ENCODE results near the gene NKX2-4. TPM values are rescaled to one million over a fixed set of nuclear protein-coding genes. Genes with fewer than 3 reads are reported as not detected.
"Not testable (repeated sequence)": the region's sequence is repeated elsewhere in the genome, so short reads cannot be mapped to it uniquely, and the experiment has no call there.

Gene NKX2-4
- total and polyA plus RNA-seq, 2 donors: under 0.01 TPM; not detected in 1

DNA sequence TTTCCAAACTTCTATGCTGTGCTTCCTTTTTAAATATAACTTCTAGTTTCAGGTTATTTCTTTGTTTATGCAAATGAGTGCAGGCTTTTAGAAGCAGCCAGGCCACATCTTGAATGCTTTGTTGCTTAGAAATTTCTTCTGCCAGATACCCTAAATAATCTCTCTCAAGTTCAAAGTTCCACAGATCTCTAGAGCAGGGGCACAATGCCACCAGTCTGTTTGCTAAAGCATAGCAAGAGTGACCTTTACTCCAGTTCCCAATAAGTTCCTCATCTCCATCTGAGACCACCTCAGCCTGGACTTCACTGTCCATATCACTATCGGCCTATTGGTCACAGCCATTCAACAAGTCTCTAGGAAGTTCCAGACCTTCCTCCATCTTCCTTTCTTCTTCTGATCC is 26.4 kb upstream of the NKX2-4 start:
- not testable (repeated sequence) for H3K36me3 ChIP-seq (ENCODE audit: control insufficient read depth in 2 of 2, insufficient read depth in 2 of 2, low read length in 1 of 2); DNase-seq (ENCODE audit: low read depth in 6 of 9, low spot score in 9 of 9); H3K27me3 ChIP-seq (ENCODE audit: control insufficient read depth in 2 of 2, insufficient read depth in 1 of 2, low read length in 1 of 2); H3K4me1 ChIP-seq (ENCODE audit: control insufficient read depth in 2 of 2, insufficient read depth in 2 of 2, low read length in 2 of 2); H3K9me3 ChIP-seq (ENCODE audit: control insufficient read depth in 2 of 2, insufficient read depth in 1 of 2, low read length in 1 of 2); H3K27ac ChIP-seq (ENCODE audit: low read depth in 1 of 2, low read length in 1 of 2); H3K4me3 ChIP-seq (ENCODE audit: low read length in 2 of 2)
- 100% methylated on average over 1 of the region's 1 CpG for WGBS

DNA sequence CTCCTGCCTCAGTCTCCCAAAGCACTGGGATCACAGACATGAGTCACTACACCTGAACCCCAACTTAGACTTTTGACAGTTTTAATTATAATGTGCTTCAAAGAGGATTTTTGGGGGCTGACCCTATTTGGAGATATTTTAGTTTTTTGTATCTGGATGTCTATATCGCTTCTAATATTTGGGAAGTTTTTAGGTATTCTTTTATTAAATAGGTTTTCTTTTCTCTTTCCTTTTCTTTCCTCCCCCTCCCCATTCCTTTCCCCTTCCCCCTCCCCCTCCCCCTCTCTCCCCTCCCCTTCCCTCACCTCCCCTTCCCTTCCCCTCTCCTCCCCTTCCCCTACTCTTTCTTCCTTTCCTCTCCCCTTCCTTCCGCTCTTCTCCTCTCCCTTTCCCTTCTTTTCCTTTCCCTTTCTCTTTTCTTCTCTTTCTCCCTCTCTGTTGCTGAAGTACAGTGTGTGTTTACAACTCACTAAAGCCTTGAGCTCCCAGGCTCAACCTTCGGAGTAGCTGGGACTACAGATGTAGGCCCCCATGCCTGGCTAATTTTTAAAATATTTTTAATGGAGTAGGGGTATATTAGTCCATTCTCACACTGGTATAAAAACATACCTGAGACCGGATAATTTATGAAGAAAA is 24.4 kb upstream of the NKX2-4 start:
- Histone ChIP-seq H3K27ac (ENCODE audit: low read depth in 1 of 2, low read length in 1 of 2) (no peak overlapping the region), H3K27me3 (ENCODE audit: control insufficient read depth in 2 of 2, insufficient read depth in 1 of 2, low read length in 1 of 2) (no peaks in the 10 kb centered on the region), H3K4me3 (ENCODE audit: low read length in 2 of 2) (no peak overlapping the region), H3K4me1 (ENCODE audit: control insufficient read depth in 2 of 2, insufficient read depth in 2 of 2, low read length in 2 of 2) (no peaks in the 10 kb centered on the region), H3K36me3 (ENCODE audit: control insufficient read depth in 2 of 2, insufficient read depth in 2 of 2, low read length in 1 of 2) (no peaks in the 10 kb centered on the region), H3K9me3 (ENCODE audit: control insufficient read depth in 2 of 2, insufficient read depth in 1 of 2, low read length in 1 of 2) (peaks cover 2 to 3% of the 10 kb centered on the region in 2 donors)
- 95% methylated on average over 4 of the region's 4 CpGs for WGBS
- DNase-seq (ENCODE audit: low read depth in 6 of 9, low spot score in 9 of 9): no peak

DNA sequence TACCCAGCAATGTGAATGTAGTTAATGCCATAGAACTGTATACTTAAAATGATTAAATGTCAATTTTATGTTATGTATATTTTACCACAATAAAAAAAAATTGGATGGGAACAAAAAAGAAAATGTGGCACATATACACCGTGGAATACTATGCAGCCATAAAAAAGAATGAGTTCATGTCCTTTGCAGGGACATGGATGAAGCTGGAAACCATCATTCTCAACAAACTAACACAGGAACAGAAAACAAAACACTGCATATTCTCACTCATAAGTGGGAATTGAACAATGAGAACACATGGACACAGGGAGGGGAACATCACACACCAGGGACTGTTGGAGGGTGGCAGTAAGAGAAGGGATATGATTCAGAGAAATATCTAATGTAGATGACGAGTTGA is 21.8 kb upstream of the NKX2-4 start:
- H3K27ac ChIP-seq (ENCODE audit: low read depth in 1 of 2, low read length in 1 of 2); H3K9me3 ChIP-seq (ENCODE audit: control insufficient read depth in 2 of 2, insufficient read depth in 1 of 2, low read length in 1 of 2); H3K36me3 ChIP-seq (ENCODE audit: control insufficient read depth in 2 of 2, insufficient read depth in 2 of 2, low read length in 1 of 2); H3K4me1 ChIP-seq (ENCODE audit: control insufficient read depth in 2 of 2, insufficient read depth in 2 of 2, low read length in 2 of 2); H3K4me3 ChIP-seq (ENCODE audit: low read length in 2 of 2); DNase-seq (ENCODE audit: low read depth in 6 of 9, low spot score in 9 of 9); H3K27me3 ChIP-seq (ENCODE audit: control insufficient read depth in 2 of 2, insufficient read depth in 1 of 2, low read length in 1 of 2): not testable (repeated sequence)
- 88% methylated on average over 2 of the region's 2 CpGs for WGBS

DNA sequence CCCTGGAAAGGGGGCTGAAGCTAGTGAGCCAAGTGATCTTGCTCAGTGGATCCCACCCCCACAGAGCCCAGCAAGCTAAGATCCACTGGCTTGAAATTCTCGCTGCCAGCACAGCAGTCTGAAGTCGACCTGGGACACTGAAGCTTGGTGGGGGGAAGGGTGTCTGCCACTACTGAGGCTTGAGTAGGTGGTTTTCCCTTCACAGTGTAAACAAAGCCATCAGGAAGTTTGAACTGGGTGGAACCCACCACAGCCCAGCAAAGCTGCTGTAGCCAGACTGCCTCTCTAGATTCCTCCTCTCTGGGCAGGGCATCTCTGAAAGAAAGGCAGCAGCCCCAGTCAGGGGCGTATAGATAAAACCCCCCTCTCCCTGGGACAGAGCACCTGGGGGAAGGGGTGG is 16.7 kb upstream of the NKX2-4 start:
- not testable (repeated sequence) for H3K27me3 ChIP-seq (ENCODE audit: control insufficient read depth in 2 of 2, insufficient read depth in 1 of 2, low read length in 1 of 2); H3K4me3 ChIP-seq (ENCODE audit: low read length in 2 of 2); H3K4me1 ChIP-seq (ENCODE audit: control insufficient read depth in 2 of 2, insufficient read depth in 2 of 2, low read length in 2 of 2); H3K27ac ChIP-seq (ENCODE audit: low read depth in 1 of 2, low read length in 1 of 2); H3K36me3 ChIP-seq (ENCODE audit: control insufficient read depth in 2 of 2, insufficient read depth in 2 of 2, low read length in 1 of 2); DNase-seq (ENCODE audit: low read depth in 6 of 9, low spot score in 9 of 9); H3K9me3 ChIP-seq (ENCODE audit: control insufficient read depth in 2 of 2, insufficient read depth in 1 of 2, low read length in 1 of 2)
- WGBS: 49% methylated on average over 3 of the region's 3 CpGs

- Histone ChIP-seq H3K9me3 (ENCODE audit: control insufficient read depth in 2 of 2, insufficient read depth in 1 of 2, low read length in 1 of 2) (peaks cover 0 to 1% of the 10 kb centered on the region in 2 donors), H3K27ac (ENCODE audit: low read depth in 1 of 2, low read length in 1 of 2) (no peak overlapping the region), H3K4me1 (ENCODE audit: control insufficient read depth in 2 of 2, insufficient read depth in 2 of 2, low read length in 2 of 2) (no peaks in the 10 kb centered on the region), H3K36me3 (ENCODE audit: control insufficient read depth in 2 of 2, insufficient read depth in 2 of 2, low read length in 1 of 2) (no peaks in the 10 kb centered on the region), H3K27me3 (ENCODE audit: control insufficient read depth in 2 of 2, insufficient read depth in 1 of 2, low read length in 1 of 2) (peaks cover 0 to 8% of the 10 kb centered on the region in 2 donors), H3K4me3 (ENCODE audit: low read length in 2 of 2) (no peak overlapping the region)
- DNase-seq (ENCODE audit: low read depth in 6 of 9, low spot score in 9 of 9): no peak
Observed at GRCh38 chr20:21411725-21412124, 14.4 kb upstream of the NKX2-4 start.

DNA sequence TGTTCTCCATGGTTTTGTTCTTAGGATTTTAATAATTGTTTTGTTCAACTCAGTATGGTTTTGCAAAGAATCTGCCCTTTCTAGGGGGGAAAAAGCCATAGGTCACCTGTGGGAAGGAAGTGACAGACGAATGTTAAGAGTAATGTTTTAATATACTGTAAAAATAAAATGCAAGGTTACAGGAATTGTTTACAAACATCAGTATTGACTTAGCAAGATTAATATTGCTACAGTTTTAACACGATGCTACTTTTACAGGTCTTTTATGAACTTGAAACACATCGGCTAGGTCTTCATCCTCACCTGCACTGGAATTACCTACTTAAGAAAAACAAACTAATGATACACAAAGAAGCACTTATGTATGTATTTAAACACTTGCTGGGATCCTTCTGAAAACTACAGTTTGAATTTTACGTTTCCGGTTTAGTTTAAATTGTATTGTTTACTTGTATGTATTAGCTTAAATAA is 1.7 kb upstream of the NKX2-4 start:
- peaks cover 4 to 12% of the 10 kb centered on the region in 2 donors for H3K4me1 ChIP-seq (ENCODE audit: control insufficient read depth in 2 of 2, insufficient read depth in 2 of 2, low read length in 2 of 2)
- peaks cover 46 to 81% of the 10 kb centered on the region in 2 donors for H3K27me3 ChIP-seq (ENCODE audit: control insufficient read depth in 2 of 2, insufficient read depth in 1 of 2, low read length in 1 of 2)
- H3K4me3 ChIP-seq (ENCODE audit: low read length in 2 of 2): no peak overlapping the region
- peaks cover 0 to 2% of the 10 kb centered on the region in 2 donors for H3K9me3 ChIP-seq (ENCODE audit: control insufficient read depth in 2 of 2, insufficient read depth in 1 of 2, low read length in 1 of 2)
- H3K36me3 ChIP-seq (ENCODE audit: control insufficient read depth in 2 of 2, insufficient read depth in 2 of 2, low read length in 1 of 2): no peaks in the 10 kb centered on the region
- H3K27ac ChIP-seq (ENCODE audit: low read depth in 1 of 2, low read length in 1 of 2): no peak overlapping the region
- no peak for DNase-seq (ENCODE audit: low read depth in 6 of 9, low spot score in 9 of 9)
- 28% methylated on average over 5 of the region's 5 CpGs for WGBS

GRCh38 chr20:21398109-21399004 is 1.0 kb upstream of the NKX2-4 start:
- no peak overlapping the region for H3K4me3 ChIP-seq (ENCODE audit: low read length in 2 of 2)
- no peak overlapping the region for H3K27ac ChIP-seq (ENCODE audit: low read depth in 1 of 2, low read length in 1 of 2)
- H3K36me3 ChIP-seq (ENCODE audit: control insufficient read depth in 2 of 2, insufficient read depth in 2 of 2, low read length in 1 of 2): no peaks in the 10 kb centered on the region
- H3K4me1 ChIP-seq (ENCODE audit: control insufficient read depth in 2 of 2, insufficient read depth in 2 of 2, low read length in 2 of 2): peaks cover 4 to 12% of the 10 kb centered on the region in 2 donors
- H3K9me3 ChIP-seq (ENCODE audit: control insufficient read depth in 2 of 2, insufficient read depth in 1 of 2, low read length in 1 of 2): peaks cover 0 to 2% of the 10 kb centered on the region in 2 donors
- 22% methylated on average over 10 of the region's 10 CpGs for WGBS
- DNase-seq (ENCODE audit: low read depth in 6 of 9, low spot score in 9 of 9): peak in 1 of 9 donors; percentile 38
- peaks cover 51 to 88% of the 10 kb centered on the region in 2 donors for H3K27me3 ChIP-seq (ENCODE audit: control insufficient read depth in 2 of 2, insufficient read depth in 1 of 2, low read length in 1 of 2)

DNA sequence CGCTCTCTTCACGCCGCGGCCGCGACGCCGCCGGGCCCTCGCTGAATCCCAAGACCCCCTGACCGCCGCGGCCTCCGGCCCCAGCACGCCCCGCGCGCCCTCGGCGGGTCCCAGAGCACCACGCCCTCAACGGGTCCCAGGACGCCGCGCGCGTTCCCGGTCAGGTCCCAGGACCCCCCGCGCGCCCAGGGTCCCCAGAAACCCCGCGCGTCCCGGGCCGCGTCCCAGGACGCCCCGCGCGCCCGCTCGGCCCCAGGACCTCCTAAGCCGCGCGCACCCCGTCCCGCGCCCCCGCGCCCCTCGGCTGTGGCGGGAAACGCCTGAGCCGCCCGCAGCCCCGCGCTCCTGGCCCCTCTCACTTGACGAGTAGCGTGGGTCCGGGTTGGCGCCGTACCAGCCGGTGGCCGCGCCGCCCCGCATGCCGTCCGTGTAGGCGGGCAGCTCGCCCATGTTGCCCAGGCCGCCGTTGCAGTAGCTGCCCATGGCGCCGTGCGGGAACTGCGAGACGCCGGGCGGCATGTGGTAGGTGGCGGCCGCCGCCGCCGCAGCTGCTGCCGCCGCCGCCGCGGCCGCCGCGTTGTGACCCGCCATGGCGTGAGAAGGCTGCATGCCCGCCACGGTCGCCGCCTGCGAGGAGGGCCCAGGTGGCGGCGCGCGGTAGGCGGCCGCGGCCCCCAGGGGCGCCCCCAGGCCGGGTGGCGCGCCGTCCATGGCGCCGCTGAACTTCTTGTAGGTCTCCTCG is 556 bp downstream of the NKX2-4 start:
- peaks cover 0 to 2% of the 10 kb centered on the region in 2 donors for H3K9me3 ChIP-seq (ENCODE audit: control insufficient read depth in 2 of 2, insufficient read depth in 1 of 2, low read length in 1 of 2)
- DNase-seq (ENCODE audit: low read depth in 6 of 9, low spot score in 9 of 9): peak in 1 of 9 donors; percentile 9
- peak overlapping the region in 1 of 2 donors; percentile 39 for H3K4me3 ChIP-seq (ENCODE audit: low read length in 2 of 2)
- H3K4me1 ChIP-seq (ENCODE audit: control insufficient read depth in 2 of 2, insufficient read depth in 2 of 2, low read length in 2 of 2): peaks cover 4 to 12% of the 10 kb centered on the region in 2 donors
- WGBS: 3% methylated on average over 116 of the region's 116 CpGs
- no peak overlapping the region for H3K27ac ChIP-seq (ENCODE audit: low read depth in 1 of 2, low read length in 1 of 2)
- H3K36me3 ChIP-seq (ENCODE audit: control insufficient read depth in 2 of 2, insufficient read depth in 2 of 2, low read length in 1 of 2): no peaks in the 10 kb centered on the region
- H3K27me3 ChIP-seq (ENCODE audit: control insufficient read depth in 2 of 2, insufficient read depth in 1 of 2, low read length in 1 of 2): peaks cover 63 to 97% of the 10 kb centered on the region in 2 donors
